H9 (cell line): ENCODE measurements around the gene NCBP1. TPM values are rescaled to one million over a fixed set of nuclear protein-coding genes. Genes with fewer than 3 reads are reported as not detected.

Source experiments
- DNase-seq: peaks from one replicate; pipeline ENCODE4 v3.0.0-alpha.2; 2017
- H2AFZ ChIP-seq: one replicate; pipeline ENCODE4 v1.6.1; 2013; ENCODE audit warnings: mild to moderate bottlenecking, low read length, control low read depth, moderate library complexity
- H2AK5ac ChIP-seq: 2 replicates; pipeline ENCODE4 v1.6.1; 2013; ENCODE audit warnings: low read length, control low read depth, mixed read lengths; ENCODE audit not compliant: insufficient read length
- H2BK120ac ChIP-seq: one replicate; pipeline ENCODE4 v1.6.1; 2013; ENCODE audit warnings: low read depth, mild to moderate bottlenecking, low read length, control low read depth, inconsistent platforms; ENCODE audit not compliant: poor library complexity, severe bottlenecking
- H2BK12ac ChIP-seq: 2 replicates; pipeline ENCODE4 v1.6.1; 2013; ENCODE audit warnings: low read length, control low read depth, mixed read lengths, low read depth; ENCODE audit not compliant: insufficient read length
- H2BK15ac ChIP-seq: 2 replicates; pipeline ENCODE4 v1.6.1; 2013; ENCODE audit warnings: low read depth, low read length, control low read depth
- H2BK20ac ChIP-seq: one replicate; pipeline ENCODE4 v1.6.1; 2013; ENCODE audit warnings: low read depth, mild to moderate bottlenecking, low read length, control low read depth, inconsistent platforms; ENCODE audit not compliant: poor library complexity, severe bottlenecking
- H2BK5ac ChIP-seq: 2 replicates; pipeline ENCODE4 v1.6.1; 2013; ENCODE audit warnings: low read length, control low read depth, mixed read lengths; ENCODE audit not compliant: insufficient read length
- H3K14ac ChIP-seq: 2 replicates; pipeline ENCODE4 v1.6.1; 2013; ENCODE audit warnings: low read length, control low read depth; ENCODE audit not compliant: insufficient read depth
- H3K18ac ChIP-seq: 2 replicates; pipeline ENCODE4 v1.6.1; 2013; ENCODE audit warnings: low read depth, mild to moderate bottlenecking, mixed read lengths, low read length, control low read depth; ENCODE audit not compliant: insufficient read length
- H3K23ac ChIP-seq: 2 replicates; pipeline ENCODE4 v1.6.1; 2013; ENCODE audit warnings: low read length, control low read depth, mixed read lengths, low read depth; ENCODE audit not compliant: insufficient read length
- H3K23me2 ChIP-seq: 2 replicates; pipeline ENCODE4 v1.6.1; 2013; ENCODE audit warnings: low read depth, mild to moderate bottlenecking, mixed read lengths, low read length, control low read depth; ENCODE audit not compliant: insufficient read length, poor library complexity, severe bottlenecking
- H3K27ac ChIP-seq: 2 replicates; pipeline ENCODE4 v1.5.1; 2013; ENCODE audit warnings: low read length, control low read depth, mixed read lengths, low read depth; ENCODE audit not compliant: insufficient read length
- H3K27me3 ChIP-seq: 2 replicates; pipeline ENCODE4 v1.6.1; 2013; ENCODE audit warnings: low read length, control low read depth, inconsistent platforms; ENCODE audit not compliant: insufficient read depth
- H3K4ac ChIP-seq: 2 replicates; pipeline ENCODE4 v1.6.1; 2013; ENCODE audit warnings: low read depth, mild to moderate bottlenecking, control low read depth, inconsistent platforms, low read length, moderate library complexity
- H3K4me1 ChIP-seq: 2 replicates; pipeline ENCODE4 v1.6.1; 2013; ENCODE audit warnings: low read length, control low read depth, inconsistent platforms; ENCODE audit not compliant: insufficient read depth
- H3K4me2 ChIP-seq: 2 replicates; pipeline ENCODE4 v1.6.1; 2013; ENCODE audit warnings: low read length, control low read depth, mixed read lengths; ENCODE audit not compliant: insufficient read length, insufficient read depth
- H3K56ac ChIP-seq: 2 replicates; pipeline ENCODE4 v1.6.1; 2013; ENCODE audit warnings: low read depth, mild to moderate bottlenecking, mixed read lengths, low read length, control low read depth; ENCODE audit not compliant: insufficient read length
- H3K79me1 ChIP-seq: 2 replicates; pipeline ENCODE4 v1.6.1; 2013; ENCODE audit warnings: low read depth, mild to moderate bottlenecking, moderate library complexity, low read length, control low read depth, inconsistent platforms; ENCODE audit not compliant: insufficient read depth, poor library complexity, severe bottlenecking
- H3K79me2 ChIP-seq: 2 replicates; pipeline ENCODE4 v1.6.1; 2013; ENCODE audit warnings: low read length, control low read depth, inconsistent platforms; ENCODE audit not compliant: insufficient read depth
- H3K9ac ChIP-seq: 2 replicates; pipeline ENCODE4 v1.6.1; 2013; ENCODE audit warnings: low read length, control low read depth, mixed read lengths; ENCODE audit not compliant: insufficient read length; ENCODE audit errors: extremely low read depth
- H3K9me3 ChIP-seq: one replicate; pipeline ENCODE4 v1.6.1; 2013; ENCODE audit warnings: low read depth, low read length, inconsistent platforms; ENCODE audit not compliant: control insufficient read depth
- H3T11ph ChIP-seq: one replicate; pipeline ENCODE4 v1.6.1; 2013; ENCODE audit warnings: mild to moderate bottlenecking, low read length, control low read depth, inconsistent platforms
- H4K20me1 ChIP-seq: one replicate; pipeline ENCODE4 v1.6.1; 2013; ENCODE audit not compliant: control insufficient read depth, insufficient read length, insufficient read depth
- H4K5ac ChIP-seq: 2 replicates; pipeline ENCODE4 v1.6.1; 2013; ENCODE audit warnings: low read depth, mild to moderate bottlenecking, mixed read lengths, low read length, control low read depth; ENCODE audit not compliant: insufficient read length
- H4K8ac ChIP-seq: replicated peaks from 2 replicates; pipeline ENCODE4 v1.6.1; 2013; ENCODE audit warnings: low read length, control low read depth, mixed read lengths, low read depth; ENCODE audit not compliant: insufficient read length
- H4K91ac ChIP-seq: 2 replicates; pipeline ENCODE4 v1.6.1; 2013; ENCODE audit warnings: low read depth, mild to moderate bottlenecking, moderate library complexity, mixed read lengths, low read length, control low read depth; ENCODE audit not compliant: insufficient read length
- H3K27ac Mint-ChIP-seq, 3 experiments: 2 replicates in 2 of 3; 3 replicates in 1 of 3; pipeline ENCODE4 v1.8.0; 2020 to 2021; ENCODE audit warnings: mixed read lengths in 3 of 3, mild to moderate bottlenecking in 1 of 3, moderate library complexity in 1 of 3
- H3K27me3 Mint-ChIP-seq: 2 replicates; pipeline ENCODE4 v1.8.0; 2021; ENCODE audit warnings: low read depth, mild to moderate bottlenecking, moderate library complexity, mixed read lengths
- H3K36me3 Mint-ChIP-seq, 3 experiments: 2 replicates in 2 of 3; 3 replicates in 1 of 3; pipeline ENCODE4 v1.8.0; 2020 to 2021; ENCODE audit warnings: low read depth in 3 of 3, mixed read lengths in 3 of 3; ENCODE audit not compliant: insufficient read depth in 1 of 3
- H3K4me1 Mint-ChIP-seq, 2 experiments: 2 replicates each; pipeline ENCODE4 v1.8.0; 2020; ENCODE audit warnings: mixed read lengths in 2 of 2
- H3K4me3 Mint-ChIP-seq, 2 experiments: 2 replicates in 1 of 2; 3 replicates in 1 of 2; pipeline ENCODE4 v1.8.0; 2020 to 2021; ENCODE audit warnings: mild to moderate bottlenecking in 2 of 2, mixed read lengths in 2 of 2, moderate library complexity in 1 of 2
- H3K9me3 Mint-ChIP-seq, 2 experiments: 2 replicates in 1 of 2; 3 replicates in 1 of 2; pipeline ENCODE4 v1.8.0; 2020; ENCODE audit warnings: mild to moderate bottlenecking in 2 of 2, mixed read lengths in 2 of 2, moderate library complexity in 1 of 2
- CTCF ChIP-seq: fragments of 200-600 bp; sonication (generic); conservative IDR thresholded peaks from 3 replicates; pipeline ENCODE4 v1.8.0; 2021; ENCODE audit warnings: antibody characterized with exemption, mild to moderate bottlenecking
- WGBS: extraction: QIAGEN DNeasy Blood & Tissue Kit; methylation state at CpG from one replicate; pipeline ENCODE4 v1.1.7; 2013; ENCODE audit warnings: missing lambda C conversion rate, low lambda C conversion rate, mixed read lengths; ENCODE audit not compliant: insufficient read length; ENCODE audit errors: extremely low coverage; 5-methylcytosine and 5-hydroxymethylcytosine counted together
- total RNA-seq: library from RNA; stranded (reverse); gene quantifications from 2 replicates; pipeline ENCODE4 v1.2.1, GENCODE V29; 2021

NCBP1 gene
- total RNA-seq, 1 experiment from 2014 or later: 55.7 TPM

- no peaks in the 10 kb centered on the region for H3K79me2 ChIP-seq
These were observed 41.5 kb upstream of the NCBP1 start for GRCh38 chr9:97592126-97592525.

More at GRCh38 chr9:97592126-97592525, 41.5 kb upstream of the NCBP1 start:
- H3K23me2 ChIP-seq: no peaks in the 10 kb centered on the region
- H2AK5ac ChIP-seq: no peak overlapping the region
- H3K9me3 ChIP-seq: no peaks in the 10 kb centered on the region
- H3T11ph ChIP-seq: no peak overlapping the region
- Mint-ChIP-seq H3K27ac (no peak overlapping the region), H3K9me3 (peaks cover under 1 to 5% of the 10 kb centered on the region in 2 experiments; a peak in 2 of 5 replicates), H3K27me3 (no peaks in the 10 kb centered on the region), H3K4me1 (peaks cover 7 to 10% of the 10 kb centered on the region in 2 experiments), H3K36me3 (peaks cover 0 to 8% (median 4%) of the 10 kb centered on the region in 3 experiments; a peak in 4 of 7 replicates), H3K4me3 (no peak overlapping the region)
- no peak for DNase-seq
- no peak overlapping the region for H2BK15ac ChIP-seq
- H3K4me2 ChIP-seq: no peak overlapping the region
- no peaks in the 10 kb centered on the region for H3K4me1 ChIP-seq
- H3K23ac ChIP-seq: no peak overlapping the region
- no peak overlapping the region for H3K9ac ChIP-seq
- no peak overlapping the region for H4K5ac ChIP-seq
- H3K4ac ChIP-seq: no peak overlapping the region
- no peak overlapping the region for H2AFZ ChIP-seq
- no peaks in the 10 kb centered on the region for H3K79me1 ChIP-seq
- no peak overlapping the region for H3K14ac ChIP-seq
- WGBS: no CpG with 5 or more reads among the region's 1 CpG
- no peak overlapping the region for H4K91ac ChIP-seq
- H2BK5ac ChIP-seq: no peak overlapping the region
- H2BK120ac ChIP-seq: no peak overlapping the region
- H3K18ac ChIP-seq: no peak overlapping the region
- no peak overlapping the region for H4K8ac ChIP-seq
- H2BK20ac ChIP-seq: no peak overlapping the region
- no peak for TF ChIP-seq CTCF
- H2BK12ac ChIP-seq: no peak overlapping the region
- no peak overlapping the region for H3K56ac ChIP-seq
- no peak overlapping the region for H3K27ac ChIP-seq
- H4K20me1 ChIP-seq: no peaks in the 10 kb centered on the region
- H3K27me3 ChIP-seq: no peaks in the 10 kb centered on the region
